Activated naive CD8-positive, alpha-beta T cell treated with anti-CD3 and anti-CD28 coated beads, Interleukin-2, amount 10 ng/mL, durations not matched to agents 7 days and 5 days (primary cell): ENCODE data around the gene OR2H2. TPM values are rescaled to one million over a fixed set of nuclear protein-coding genes. Genes with fewer than 3 reads are reported as not detected.

Experiments
- ATAC-seq: fragments of 150-1000 bp; cut with Tn5 transposase; one replicate; pipeline ENCODE4 v1.10.0; 2021; ENCODE audit warnings: low read depth, moderate library complexity
- POLR2A ChIA-PET: fragments of 350-600 bp; sonication (Branson Sonifier 250); formaldehyde crosslinking; loops from one replicate; lab custom pipeline; 2021; ENCODE audit warnings: antibody characterized with exemption; lab: Charles Lee
- DNase-seq: peaks from one replicate; pipeline ENCODE4 v3.0.0; 2021
- H3K27ac Mint-ChIP-seq: one replicate; pipeline ENCODE4 v1.8.0; 2022; ENCODE audit warnings: mild to moderate bottlenecking, mixed read lengths
- H3K27me3 Mint-ChIP-seq: one replicate; pipeline ENCODE4 v1.8.0; 2022; ENCODE audit warnings: mild to moderate bottlenecking, moderate library complexity, mixed read lengths
- H3K36me3 Mint-ChIP-seq: one replicate; pipeline ENCODE4 v1.8.0; 2021; ENCODE audit warnings: mild to moderate bottlenecking, mixed read lengths
- H3K4me1 Mint-ChIP-seq: one replicate; pipeline ENCODE4 v1.8.0; 2021; ENCODE audit warnings: mixed read lengths
- H3K4me3 Mint-ChIP-seq: one replicate; pipeline ENCODE4 v1.8.0; 2022; ENCODE audit warnings: mild to moderate bottlenecking, moderate library complexity, mixed read lengths
- H3K9me3 Mint-ChIP-seq: one replicate; pipeline ENCODE4 v1.8.0; 2021; ENCODE audit warnings: mixed read lengths
- total RNA-seq, 2 experiments: library from RNA; stranded (reverse); gene quantifications; one replicate each; pipeline ENCODE4 v1.2.3, GENCODE V29; 2021

OR2H2 gene
- total RNA-seq, 2 experiments from 2014 or later: not detected

- H3K4me1 Mint-ChIP-seq: peaks cover 4% of the 10 kb centered on the region
- H3K27ac Mint-ChIP-seq: no peak overlapping the region
- H3K4me3 Mint-ChIP-seq: no peak overlapping the region
- peaks cover 29% of the 10 kb centered on the region for H3K27me3 Mint-ChIP-seq
- DNase-seq (no peak), ATAC-seq (no peak)
- POLR2A ChIA-PET: no interaction called here
- H3K36me3 Mint-ChIP-seq: no peaks in the 10 kb centered on the region
- peaks cover 2% of the 10 kb centered on the region for H3K9me3 Mint-ChIP-seq
These were observed 20.0 kb upstream of the OR2H2 start for GRCh38 chr6:29564875-29565274.

- peaks cover 4% of the 10 kb centered on the region for H3K4me1 Mint-ChIP-seq
- no peaks in the 10 kb centered on the region for H3K36me3 Mint-ChIP-seq
- ATAC-seq: no peak
- peaks cover 2% of the 10 kb centered on the region for H3K9me3 Mint-ChIP-seq
- DNase-seq: no peak
- no peak overlapping the region for H3K4me3 Mint-ChIP-seq
- POLR2A ChIA-PET: no interaction called here
- H3K27me3 Mint-ChIP-seq: peaks cover 33% of the 10 kb centered on the region
- H3K27ac Mint-ChIP-seq: no peak overlapping the region
These were observed 18.1 kb upstream of the OR2H2 start for GRCh38 chr6:29566856-29567255.

DNA sequence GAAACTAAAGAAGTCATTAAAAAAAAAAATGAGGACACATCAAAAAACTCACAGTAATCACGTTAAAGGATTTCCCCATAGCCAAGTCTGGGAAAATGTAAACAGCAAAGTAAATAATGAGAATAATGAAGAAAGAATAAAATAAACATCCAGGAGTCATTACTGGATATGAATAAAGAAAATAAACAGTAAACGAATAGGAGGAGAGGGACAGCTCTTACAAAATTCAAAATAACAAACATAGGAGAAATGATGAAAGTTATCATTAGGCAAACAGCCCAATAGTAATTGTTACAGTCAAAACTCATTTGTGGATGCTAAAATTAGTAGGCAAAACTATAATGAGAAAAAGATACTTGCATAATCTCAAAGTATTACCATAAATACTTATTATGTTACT, 17.4 kb upstream of the OR2H2 start:
- H3K4me1 Mint-ChIP-seq: peaks cover 4% of the 10 kb centered on the region

GRCh38 chr6:29567991-29568390, 16.9 kb upstream of the OR2H2 start:
- H3K27me3 Mint-ChIP-seq: peaks cover 35% of the 10 kb centered on the region
- H3K4me1 Mint-ChIP-seq: peaks cover 4% of the 10 kb centered on the region
- no peaks in the 10 kb centered on the region for H3K36me3 Mint-ChIP-seq
- no peak overlapping the region for H3K4me3 Mint-ChIP-seq
- H3K27ac Mint-ChIP-seq: no peak overlapping the region
- ATAC-seq (no peak), DNase-seq (no peak)
- POLR2A ChIA-PET: no interaction called here
- H3K9me3 Mint-ChIP-seq: no peaks in the 10 kb centered on the region

More for the DNA sequence above, 17.4 kb upstream of the OR2H2 start:
- Mint-ChIP-seq H3K9me3 (peaks cover under 1% of the 10 kb centered on the region), H3K4me3 (no peak overlapping the region), H3K27ac (no peak overlapping the region), H3K36me3 (no peaks in the 10 kb centered on the region), H3K27me3 (peaks cover 35% of the 10 kb centered on the region)
- no peak for ATAC-seq
- DNase-seq: no peak
- POLR2A ChIA-PET: no interaction called here

DNA sequence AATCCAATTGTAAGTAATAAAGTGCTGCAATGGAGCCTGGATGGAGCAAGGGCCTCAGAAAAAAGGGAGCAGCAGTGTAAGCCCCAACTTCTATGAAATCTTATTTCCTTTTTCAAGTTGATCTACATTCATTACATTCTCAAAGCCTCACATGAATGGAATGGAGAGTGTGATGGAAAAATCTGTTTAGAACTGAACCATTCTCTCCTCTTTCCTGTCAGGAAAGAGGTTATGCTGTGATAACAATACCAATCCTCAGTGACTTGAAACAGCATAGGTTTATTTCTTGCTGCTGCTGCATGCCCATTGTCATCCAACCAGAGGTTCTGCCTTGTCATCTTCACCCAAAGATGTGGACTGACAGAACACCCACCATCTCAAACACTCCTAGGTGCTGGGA, 8.9 kb upstream of the OR2H2 start:
- Mint-ChIP-seq H3K36me3 (no peaks in the 10 kb centered on the region), H3K4me3 (no peak overlapping the region), H3K27ac (no peak overlapping the region), H3K27me3 (peaks cover 26% of the 10 kb centered on the region), H3K4me1 (no peaks in the 10 kb centered on the region), H3K9me3 (no peaks in the 10 kb centered on the region)
- ATAC-seq: no peak
- POLR2A ChIA-PET: no interaction called here
- no peak for DNase-seq

GRCh38 chr6:29577544-29577943, 7.4 kb upstream of the OR2H2 start:
- H3K9me3 Mint-ChIP-seq: no peaks in the 10 kb centered on the region
- no peak overlapping the region for H3K4me3 Mint-ChIP-seq
- no peak for DNase-seq
- H3K27ac Mint-ChIP-seq: no peak overlapping the region
- no peaks in the 10 kb centered on the region for H3K36me3 Mint-ChIP-seq
- H3K27me3 Mint-ChIP-seq: peaks cover 13% of the 10 kb centered on the region
- no peak for ATAC-seq
- no peaks in the 10 kb centered on the region for H3K4me1 Mint-ChIP-seq
- POLR2A ChIA-PET: no interaction called here

GRCh38 chr6:29589423-29590048, 4.6 kb downstream of the OR2H2 start:
- POLR2A ChIA-PET: no interaction called here
- ATAC-seq (no peak), DNase-seq (no peak)
- no peak overlapping the region for H3K27ac Mint-ChIP-seq
- H3K27me3 Mint-ChIP-seq: peaks cover 30% of the 10 kb centered on the region
- no peaks in the 10 kb centered on the region for H3K9me3 Mint-ChIP-seq
- no peak overlapping the region for H3K4me3 Mint-ChIP-seq
- H3K36me3 Mint-ChIP-seq: no peaks in the 10 kb centered on the region
- peaks cover 7% of the 10 kb centered on the region for H3K4me1 Mint-ChIP-seq

GRCh38 chr6:29590218-29590808, 5.4 kb downstream of the OR2H2 start:
- POLR2A ChIA-PET: no interaction called here

GRCh38 chr6:29591677-29592076, 6.8 kb downstream of the OR2H2 start:
- Mint-ChIP-seq H3K27ac (no peak overlapping the region), H3K36me3 (no peaks in the 10 kb centered on the region), H3K4me1 (peaks cover 7% of the 10 kb centered on the region), H3K27me3 (peaks cover 28% of the 10 kb centered on the region), H3K9me3 (no peaks in the 10 kb centered on the region), H3K4me3 (no peak overlapping the region)
- no peak for ATAC-seq
- no peak for DNase-seq
- POLR2A ChIA-PET: no interaction called here

More at GRCh38 chr6:29590218-29590808, 5.4 kb downstream of the OR2H2 start:
- H3K4me3 Mint-ChIP-seq: no peak overlapping the region
- DNase-seq (no peak), ATAC-seq (no peak)
- peaks cover 7% of the 10 kb centered on the region for H3K4me1 Mint-ChIP-seq
- no peaks in the 10 kb centered on the region for H3K36me3 Mint-ChIP-seq
- no peaks in the 10 kb centered on the region for H3K9me3 Mint-ChIP-seq
- H3K27me3 Mint-ChIP-seq: peaks cover 34% of the 10 kb centered on the region
- H3K27ac Mint-ChIP-seq: no peak overlapping the region

DNA sequence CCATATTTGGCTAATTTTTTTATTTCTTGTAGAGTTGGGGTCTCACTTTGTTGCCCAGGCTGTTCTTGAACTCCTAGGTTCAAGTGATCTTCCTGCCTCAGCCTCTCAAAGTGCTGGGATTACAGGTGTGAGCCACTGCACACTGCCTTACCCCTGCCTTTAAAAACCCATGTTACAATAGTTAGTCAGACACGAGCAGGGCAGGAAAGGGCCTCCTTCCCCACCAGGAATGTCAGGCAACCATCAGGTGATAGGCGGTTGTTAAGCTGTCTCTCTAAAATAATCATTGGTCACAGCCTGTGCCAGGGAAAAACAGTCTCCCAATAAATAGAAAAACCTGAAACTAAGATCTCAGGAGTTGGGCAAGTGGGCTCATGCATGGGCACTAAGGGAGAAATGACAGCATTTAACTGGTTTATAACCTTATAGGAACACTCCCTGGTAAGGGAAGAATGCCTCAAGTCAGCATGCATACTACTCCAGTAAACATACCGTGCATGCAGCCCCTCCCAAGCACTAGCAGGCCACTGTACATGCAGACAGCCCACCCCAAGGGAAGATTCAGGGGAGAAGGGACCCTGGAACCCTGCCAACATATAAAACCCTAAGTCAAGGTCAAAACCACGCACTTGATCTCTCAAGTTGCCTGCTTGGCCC, 8.4 kb downstream of the OR2H2 start:
- ATAC-seq (no peak), DNase-seq (no peak)
- Mint-ChIP-seq H3K4me3 (no peak overlapping the region), H3K36me3 (no peaks in the 10 kb centered on the region), H3K27me3 (peaks cover 15% of the 10 kb centered on the region), H3K4me1 (peaks cover 1% of the 10 kb centered on the region), H3K27ac (no peak overlapping the region), H3K9me3 (no peaks in the 10 kb centered on the region)
- POLR2A ChIA-PET: no interaction called here

DNA sequence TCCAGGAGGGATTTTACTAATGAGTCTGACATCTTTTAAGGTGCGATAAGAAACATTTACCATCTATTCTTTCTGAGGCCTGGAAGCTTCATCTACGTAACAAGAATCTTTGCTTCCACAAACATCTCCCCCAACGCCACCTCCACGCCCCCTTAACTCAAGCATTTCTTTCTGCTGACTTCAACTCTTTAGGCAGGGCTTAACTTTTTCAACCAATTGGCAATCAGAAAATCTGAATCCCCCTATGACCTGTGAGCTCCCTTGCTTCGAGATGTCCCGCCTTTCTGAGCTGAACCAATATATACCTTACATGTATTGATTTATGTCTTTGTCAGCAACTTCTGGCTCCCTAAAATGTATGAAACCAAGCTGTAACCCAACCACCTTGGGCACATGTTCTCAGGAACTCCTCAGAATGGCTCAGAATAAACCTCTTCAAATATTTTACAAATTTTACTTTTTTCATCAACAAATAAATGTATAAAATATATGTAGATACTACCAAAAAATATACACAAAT, 11.5 kb downstream of the OR2H2 start:
- ATAC-seq (no peak), DNase-seq (no peak)
- Mint-ChIP-seq H3K9me3 (no peaks in the 10 kb centered on the region), H3K4me3 (no peak overlapping the region), H3K36me3 (no peaks in the 10 kb centered on the region), H3K27ac (no peak overlapping the region), H3K27me3 (peaks cover 9% of the 10 kb centered on the region), H3K4me1 (no peaks in the 10 kb centered on the region)
- POLR2A ChIA-PET: no interaction called here

GRCh38 chr6:29597184-29597583, 12.3 kb downstream of the OR2H2 start:
- ATAC-seq (no peak), DNase-seq (no peak)
- Mint-ChIP-seq H3K4me3 (no peak overlapping the region), H3K36me3 (no peaks in the 10 kb centered on the region), H3K4me1 (no peaks in the 10 kb centered on the region), H3K27me3 (peaks cover 9% of the 10 kb centered on the region), H3K27ac (no peak overlapping the region), H3K9me3 (no peaks in the 10 kb centered on the region)
- POLR2A ChIA-PET: no interaction called here

GRCh38 chr6:29598172-29598747, 13.3 kb downstream of the OR2H2 start:
- no peak overlapping the region for H3K27ac Mint-ChIP-seq
- ATAC-seq (no peak), DNase-seq (no peak)
- no peaks in the 10 kb centered on the region for H3K9me3 Mint-ChIP-seq
- H3K27me3 Mint-ChIP-seq: peaks cover 7% of the 10 kb centered on the region
- no peaks in the 10 kb centered on the region for H3K4me1 Mint-ChIP-seq
- H3K36me3 Mint-ChIP-seq: no peaks in the 10 kb centered on the region
- no peak overlapping the region for H3K4me3 Mint-ChIP-seq
- POLR2A ChIA-PET: no interaction called here
